H54 (cell line): Measurements from ENCODE around the gene RGL1.
A peak's percentile ranks its signal among the peaks of the same experiment; 100 is the strongest.

Experiments used
- DNase-seq: peaks from one replicate; pipeline ENCODE4 v3.0.0; 2011; ENCODE audit warnings: low spot score, mixed read lengths; ENCODE audit not compliant: insufficient read length
- FAIRE-seq: peaks from 3 replicates; lab custom pipeline; 2011; peaks lifted over from hg19 to GRCh38; lab: Jason Lieb, UNC
- POLR2A ChIP-seq: IDR thresholded peaks from 2 replicates; pipeline ENCODE4 v1.6.1; 2011; ENCODE audit warnings: low read depth, mild to moderate bottlenecking, low read length

The RGL1 gene

DNA sequence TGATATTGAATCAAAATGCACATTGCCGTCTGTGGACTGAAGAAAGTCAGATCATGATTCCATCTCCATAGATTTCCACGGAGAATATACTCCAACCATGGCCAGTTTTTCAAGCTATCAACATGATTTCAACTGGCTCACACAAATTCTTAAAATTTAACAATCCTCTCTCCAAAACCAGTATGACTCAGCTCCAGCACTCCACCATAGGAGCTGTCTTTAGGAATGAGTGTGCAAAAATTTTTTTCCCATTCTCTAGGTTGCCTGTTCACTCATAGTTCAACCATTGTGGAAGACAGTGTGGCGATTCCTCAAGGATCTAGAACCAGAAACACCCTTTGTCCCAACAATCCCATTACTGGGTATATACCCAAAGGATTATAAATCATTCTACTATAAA, 40.8 kb downstream of the RGL1 start:
- TF ChIP-seq POLR2A = no peak
- no peak for FAIRE-seq
- no peak for DNase-seq

DNA sequence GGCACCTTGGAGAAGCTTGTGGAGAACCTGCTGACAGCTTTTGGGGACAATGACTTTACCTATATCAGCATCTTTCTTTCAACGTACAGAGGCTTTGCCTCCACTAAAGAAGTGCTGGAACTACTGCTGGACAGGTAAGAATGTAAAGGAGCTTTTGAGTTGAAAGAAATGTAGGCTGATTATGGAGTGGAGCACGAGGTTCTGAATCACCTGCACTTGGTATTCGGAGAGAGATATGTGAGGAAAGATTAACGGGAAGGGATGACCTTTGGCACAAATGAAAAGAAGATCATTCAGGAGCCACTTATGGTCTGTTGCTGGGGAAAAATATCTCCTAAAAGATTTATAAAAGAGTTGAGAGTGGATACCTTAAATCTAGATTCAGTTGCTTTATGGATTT, 42.7 kb downstream of the RGL1 start:
- no peak for FAIRE-seq
- DNase-seq = no peak
- no peak for TF ChIP-seq POLR2A

DNA sequence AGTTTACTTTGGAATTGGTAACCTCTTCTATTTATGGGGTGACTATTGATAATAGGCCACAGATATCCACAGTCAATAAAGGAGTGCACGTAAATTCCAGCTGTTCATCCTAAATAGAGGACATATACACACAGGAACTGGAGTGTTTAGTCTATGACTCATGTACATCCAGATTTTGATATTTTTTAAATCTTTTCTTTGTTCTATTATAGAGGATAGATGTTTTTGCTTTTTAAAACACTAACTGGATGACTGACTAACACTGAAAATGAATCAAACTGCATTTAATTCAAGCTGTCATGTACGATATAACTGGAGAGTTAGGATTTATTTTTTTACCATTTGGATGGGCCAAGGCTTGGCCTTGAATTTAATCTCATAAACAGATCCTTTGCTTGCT, 45.9 kb downstream of the RGL1 start:
- no peak for TF ChIP-seq POLR2A
- DNase-seq = no peak
- FAIRE-seq = no peak

DNA sequence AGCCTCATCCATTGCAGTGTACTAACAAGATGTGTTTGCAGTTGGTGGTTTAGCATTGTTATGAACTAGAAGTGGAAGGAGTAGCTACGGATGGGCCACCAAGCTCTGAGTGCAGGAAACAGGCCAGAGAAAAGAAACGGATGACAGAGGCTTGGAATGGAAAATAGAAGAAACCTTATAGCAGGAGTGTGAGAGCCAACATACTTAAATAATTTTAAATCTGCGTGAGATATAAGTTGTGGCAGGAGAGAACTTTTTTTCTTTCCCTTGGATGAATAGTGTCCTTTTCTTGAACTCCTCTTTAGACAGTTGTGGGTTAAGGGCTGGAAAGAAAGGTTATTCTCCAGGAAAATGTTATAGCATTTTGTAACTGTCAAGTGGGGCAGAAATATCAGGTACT, 54.2 kb downstream of the RGL1 start:
- TF ChIP-seq POLR2A = no peak
- FAIRE-seq (no peak), DNase-seq (no peak)

DNA sequence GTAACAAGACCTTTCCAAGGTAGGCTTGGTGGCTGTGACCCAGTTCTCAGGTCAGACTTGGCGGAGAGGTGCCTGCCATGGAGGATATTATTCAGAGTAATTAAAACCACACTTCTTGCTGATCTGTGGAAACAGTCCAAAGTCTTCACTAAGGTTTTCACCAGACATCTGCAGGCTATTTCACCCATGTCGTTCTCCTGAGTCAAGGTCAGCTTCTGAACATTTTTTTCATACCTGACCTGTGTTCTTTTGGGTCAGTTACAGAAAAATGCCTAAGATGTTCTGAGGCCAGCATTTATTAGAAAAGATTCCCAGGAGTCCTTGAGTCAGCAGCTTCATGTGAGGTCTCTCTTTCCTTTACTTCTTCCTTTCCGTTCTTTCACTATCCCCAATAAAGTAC, 54.9 kb downstream of the RGL1 start:
- DNase-seq (no peak), FAIRE-seq (no peak)
- no peak for TF ChIP-seq POLR2A

DNA sequence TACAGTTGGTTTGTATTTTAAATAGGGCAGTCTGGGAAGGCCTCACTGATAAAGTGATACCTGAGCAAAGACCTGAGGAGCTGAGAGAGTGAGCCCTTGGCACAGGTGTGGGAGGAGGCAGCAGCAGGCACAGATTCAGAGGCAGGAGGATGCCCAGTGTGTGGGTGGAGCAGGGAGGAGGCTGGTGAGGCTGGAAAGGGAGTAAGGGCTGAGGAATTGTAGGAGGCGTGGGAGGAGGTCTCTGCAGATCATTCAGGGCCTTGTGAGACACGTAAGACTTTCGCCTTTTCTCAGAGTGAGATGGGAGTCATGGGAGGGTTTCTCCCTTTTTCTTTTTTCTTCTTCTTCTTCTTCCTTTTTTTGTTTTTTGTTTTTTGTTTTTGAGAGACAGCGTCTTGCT, 58.0 kb downstream of the RGL1 start:
- TF ChIP-seq POLR2A = no peak
- no peak for DNase-seq
- FAIRE-seq = no peak

DNA sequence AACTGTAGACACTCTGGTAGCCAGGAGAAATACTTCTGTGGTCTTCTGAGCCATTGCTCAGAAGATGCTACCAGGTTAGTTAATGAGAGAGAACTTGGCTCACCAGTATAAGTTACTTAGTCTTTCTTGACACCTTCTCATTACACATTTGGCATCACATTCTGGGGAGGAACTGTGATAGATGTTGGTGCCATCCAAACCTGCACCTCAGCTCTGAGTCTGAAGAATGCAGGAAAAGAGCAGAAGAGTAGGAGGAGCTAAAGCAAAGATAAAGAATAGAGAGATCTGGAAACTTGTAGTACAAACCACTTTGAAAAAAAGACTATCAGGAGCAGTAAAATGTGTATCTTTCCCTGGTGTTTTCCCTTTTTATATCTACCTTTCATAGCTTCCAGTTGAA, 58.9 kb downstream of the RGL1 start:
- DNase-seq (no peak), FAIRE-seq (no peak)
- TF ChIP-seq POLR2A = no peak

DNA sequence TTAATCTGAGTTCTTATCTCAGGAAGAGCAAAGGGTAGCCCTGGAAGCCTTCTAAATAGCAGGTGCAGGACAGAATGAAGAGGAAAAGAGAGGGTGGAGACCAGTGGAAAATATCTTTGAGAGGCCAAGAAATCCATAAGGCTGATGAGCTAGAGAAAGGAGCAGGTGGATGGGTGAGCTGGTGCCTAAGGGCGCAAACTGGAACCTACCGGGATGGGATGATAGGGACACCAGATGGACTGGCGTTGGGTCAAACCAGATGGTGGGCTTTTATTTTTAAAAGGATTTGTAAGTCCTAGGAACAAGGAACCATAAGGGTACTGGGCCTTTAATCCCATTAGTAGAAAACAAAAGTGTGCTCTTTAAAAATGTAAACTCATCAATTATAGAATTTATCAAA, 59.7 kb downstream of the RGL1 start:
- TF ChIP-seq POLR2A = no peak
- no peak for DNase-seq
- FAIRE-seq = no peak

DNA sequence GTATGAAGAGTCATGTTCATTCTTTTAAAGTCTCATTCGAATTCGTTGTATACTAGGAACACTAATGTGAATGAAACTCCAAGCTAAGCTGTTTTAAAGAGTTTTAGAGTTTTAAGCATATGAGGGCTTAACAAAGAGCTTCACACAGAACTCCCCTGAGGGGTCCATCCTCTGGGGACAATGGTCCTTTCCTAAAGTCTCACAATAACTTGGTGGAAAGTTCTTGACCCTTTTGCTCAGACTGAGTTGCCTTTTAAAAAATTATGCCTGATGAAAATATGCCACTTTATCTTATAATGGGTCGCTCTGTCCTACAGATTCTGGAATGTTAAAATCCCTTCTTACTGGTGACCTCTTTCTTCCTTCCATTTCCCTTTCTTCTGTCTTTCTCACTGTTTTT, 64.3 kb downstream of the RGL1 start:
- no peak for FAIRE-seq
- DNase-seq = no peak
- TF ChIP-seq POLR2A = no peak

DNA sequence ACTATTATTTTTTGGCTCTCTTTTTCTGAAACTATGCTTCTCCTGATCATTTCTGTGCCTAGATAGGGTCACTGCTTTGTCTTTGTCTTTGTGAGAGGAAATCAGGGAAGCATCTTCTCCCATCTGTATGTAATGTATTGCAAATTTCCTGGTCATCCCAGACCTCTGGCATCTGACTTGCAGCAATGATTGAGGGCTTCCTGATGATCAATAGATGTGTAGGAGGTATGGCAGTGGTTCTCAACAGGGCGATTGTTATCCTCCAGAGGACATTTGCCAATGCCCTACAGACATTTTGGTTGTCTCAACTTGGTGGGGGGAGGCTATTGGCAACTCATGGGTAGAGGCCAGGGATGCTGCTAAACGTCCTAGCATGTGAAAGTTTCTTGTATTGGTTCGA, 64.7 kb downstream of the RGL1 start:
- no peak for TF ChIP-seq POLR2A
- FAIRE-seq = no peak
- DNase-seq = no peak

DNA sequence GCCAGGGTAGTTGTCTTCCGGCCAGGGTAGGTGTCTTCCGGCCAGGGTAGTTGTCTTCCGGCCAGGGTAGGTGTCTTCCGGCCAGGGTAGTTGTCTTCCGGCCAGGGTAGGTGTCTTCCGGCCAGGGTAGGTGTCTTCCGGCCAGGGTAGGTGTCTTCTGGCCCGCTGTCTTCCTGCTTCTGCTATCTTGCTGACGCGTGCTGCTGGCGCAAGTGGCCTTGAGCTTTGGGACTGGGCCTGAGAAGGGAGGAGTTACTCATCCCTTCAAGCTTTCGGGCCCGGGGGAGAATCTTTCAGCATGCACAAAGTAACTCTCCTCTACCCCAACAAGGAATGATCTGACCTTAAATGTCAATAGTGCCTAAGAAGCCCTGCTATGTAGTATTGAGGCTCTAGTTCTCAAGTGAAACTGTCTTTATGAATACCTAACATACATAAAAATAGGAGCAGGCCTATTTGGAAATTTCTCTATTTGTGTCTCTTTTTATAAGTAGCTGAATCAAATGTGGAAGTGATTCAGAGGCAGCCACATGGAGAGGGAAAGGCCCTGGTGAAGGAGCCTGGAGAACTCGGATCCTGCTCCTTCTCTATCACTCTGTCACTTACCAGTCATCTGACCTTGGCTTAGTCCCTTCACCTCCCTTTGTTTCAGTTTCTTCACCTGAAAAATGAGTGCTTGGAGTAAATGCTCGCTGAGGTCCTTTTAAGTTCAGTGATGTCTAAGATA, 65.6 kb downstream of the RGL1 start:
- TF ChIP-seq POLR2A = no peak
- DNase-seq = no peak
- FAIRE-seq = no peak

DNA sequence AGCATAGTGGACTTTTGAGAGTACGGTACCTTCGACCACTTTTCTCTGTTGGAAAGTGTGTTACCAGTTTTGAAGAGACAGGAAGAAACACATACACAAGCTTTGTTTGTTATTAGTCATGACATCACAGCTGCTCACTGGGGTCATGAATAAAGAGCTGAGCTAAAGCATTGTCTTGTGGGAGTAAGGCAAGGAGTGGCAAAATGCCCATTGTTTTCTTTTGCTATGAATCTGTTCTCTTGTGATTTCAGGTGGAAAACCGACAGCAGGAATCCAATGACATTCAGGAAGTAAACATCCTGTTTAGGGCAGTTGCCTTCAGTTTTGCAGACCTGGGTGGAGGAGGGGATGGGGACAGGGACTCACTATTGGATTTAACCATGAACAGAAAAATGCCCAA, 66.2 kb downstream of the RGL1 start:
- FAIRE-seq = peak; percentile 23
- no peak for DNase-seq
- TF ChIP-seq POLR2A = no peak

DNA sequence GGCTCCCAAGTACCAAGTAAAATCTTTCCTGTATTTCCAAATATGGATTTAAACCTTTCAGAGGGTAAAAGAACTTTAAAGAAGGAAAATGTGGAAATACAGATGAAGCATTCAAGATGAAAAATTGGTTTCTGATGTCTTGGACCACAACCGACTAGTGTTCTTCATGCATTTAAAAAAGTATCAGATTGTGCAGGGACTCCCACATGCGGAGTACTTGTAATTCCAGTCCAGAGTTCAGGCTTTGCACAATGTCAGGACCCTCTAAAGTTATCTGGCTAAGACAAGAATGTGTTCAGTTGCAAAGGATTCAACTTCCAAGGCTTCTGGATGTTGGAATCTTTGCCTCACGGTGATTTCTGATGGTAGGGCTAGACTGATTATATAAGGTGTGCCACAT, 66.7 kb downstream of the RGL1 start:
- no peak for DNase-seq
- TF ChIP-seq POLR2A = no peak
- FAIRE-seq = no peak

DNA sequence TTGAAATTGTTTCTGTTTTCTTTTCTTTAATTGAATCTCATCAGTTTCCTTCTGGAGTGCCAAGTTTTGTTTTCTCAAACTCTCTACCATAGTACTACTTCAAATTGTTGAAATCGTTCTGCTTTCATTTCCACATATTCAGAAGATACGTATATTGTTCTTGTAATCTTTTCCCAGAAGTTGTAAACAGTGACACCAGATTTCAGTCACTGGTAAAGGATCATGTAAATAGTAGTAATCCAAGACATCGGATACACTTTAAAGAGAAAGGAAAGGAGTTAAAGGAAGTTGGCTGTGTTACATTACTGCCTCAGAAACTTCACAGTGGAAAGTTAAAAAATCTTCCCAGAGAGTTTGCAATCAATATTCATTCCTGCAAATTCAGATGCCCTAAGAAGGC, 67.5 kb downstream of the RGL1 start:
- TF ChIP-seq POLR2A = no peak
- DNase-seq (no peak), FAIRE-seq (no peak)

DNA sequence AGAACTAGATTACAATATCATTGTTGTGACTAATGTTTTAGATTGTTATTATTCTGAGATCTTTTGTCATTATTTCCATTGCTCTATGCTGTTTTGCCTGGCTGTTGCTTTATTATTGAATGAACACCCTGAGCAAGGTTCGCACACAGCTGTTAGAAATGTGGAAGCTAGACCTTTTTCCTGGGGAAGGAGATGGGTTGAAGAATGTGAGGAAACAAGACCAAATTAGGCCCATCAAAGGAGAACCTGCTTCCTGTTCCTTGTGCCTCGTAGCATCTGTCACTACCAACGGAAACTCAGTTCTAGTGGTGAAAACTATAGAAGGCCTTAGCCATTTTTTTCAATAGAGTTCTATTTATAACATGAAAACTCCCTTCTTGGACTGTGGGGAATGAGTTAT, 68.7 kb downstream of the RGL1 start:
- DNase-seq (no peak), FAIRE-seq (no peak)
- TF ChIP-seq POLR2A = no peak
